ENCODE measurements around the gene CSRNP3. TPM values are rescaled to one million over a fixed set of nuclear protein-coding genes. Genes with fewer than 3 reads are reported as not detected.

CSRNP3 gene
- total RNA-seq, 1 experiment from 2014 or later, result 0.41 TPM

GRCh38 chr2:165634282-165634681 lies 164.8 kb downstream of the CSRNP3 start:
- no TSS peak for BruUV-seq (replicated peaks)
- Histone ChIP-seq H2AFZ (no peak overlapping the region), H3K9me3 (ENCODE audit: insufficient read depth, low read depth) (no peaks in the 10 kb centered on the region), H3K4me1 (replicated peaks; ENCODE audit: insufficient read depth) (no peaks in the 10 kb centered on the region), H3F3A (ENCODE audit: insufficient read depth, low read depth) (no peaks in the 10 kb centered on the region), H3K27ac (no peak overlapping the region), H3K9me2 (ENCODE audit: insufficient read depth) (no peaks in the 10 kb centered on the region), H3K4me3 (no peak overlapping the region), H3K79me2 (ENCODE audit: low read depth) (no peaks in the 10 kb centered on the region), H4K20me1 (ENCODE audit: insufficient read depth) (no peaks in the 10 kb centered on the region), H3K27me3 (ENCODE audit: insufficient read depth, low read depth) (no peaks in the 10 kb centered on the region), H3K4me2 (no peak overlapping the region), H3K36me3 (ENCODE audit: low read depth) (no peaks in the 10 kb centered on the region)
- POLR2A ChIA-PET (ENCODE audit: unreplicated experiment), result no interaction called here
- CTCF ChIA-PET, result no interaction called here
- TF ChIP-seq EZH2 (IDR thresholded peaks at IDR 0.05; ENCODE audit: low read depth), result no peak
- TF ChIP-seq, protein P1, sequence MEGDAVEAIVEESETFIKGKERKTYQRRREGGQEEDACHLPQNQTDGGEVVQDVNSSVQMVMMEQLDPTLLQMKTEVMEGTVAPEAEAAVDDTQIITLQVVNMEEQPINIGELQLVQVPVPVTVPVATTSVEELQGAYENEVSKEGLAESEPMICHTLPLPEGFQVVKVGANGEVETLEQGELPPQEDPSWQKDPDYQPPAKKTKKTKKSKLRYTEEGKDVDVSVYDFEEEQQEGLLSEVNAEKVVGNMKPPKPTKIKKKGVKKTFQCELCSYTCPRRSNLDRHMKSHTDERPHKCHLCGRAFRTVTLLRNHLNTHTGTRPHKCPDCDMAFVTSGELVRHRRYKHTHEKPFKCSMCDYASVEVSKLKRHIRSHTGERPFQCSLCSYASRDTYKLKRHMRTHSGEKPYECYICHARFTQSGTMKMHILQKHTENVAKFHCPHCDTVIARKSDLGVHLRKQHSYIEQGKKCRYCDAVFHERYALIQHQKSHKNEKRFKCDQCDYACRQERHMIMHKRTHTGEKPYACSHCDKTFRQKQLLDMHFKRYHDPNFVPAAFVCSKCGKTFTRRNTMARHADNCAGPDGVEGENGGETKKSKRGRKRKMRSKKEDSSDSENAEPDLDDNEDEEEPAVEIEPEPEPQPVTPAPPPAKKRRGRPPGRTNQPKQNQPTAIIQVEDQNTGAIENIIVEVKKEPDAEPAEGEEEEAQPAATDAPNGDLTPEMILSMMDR (conservative IDR thresholded peaks at IDR 0.05), result no peak
- intact Hi-C loops (cut with micrococcal nuclease; ENCODE audit: unreplicated experiment), result no loop called here
- no peak for DNase-seq

DNA sequence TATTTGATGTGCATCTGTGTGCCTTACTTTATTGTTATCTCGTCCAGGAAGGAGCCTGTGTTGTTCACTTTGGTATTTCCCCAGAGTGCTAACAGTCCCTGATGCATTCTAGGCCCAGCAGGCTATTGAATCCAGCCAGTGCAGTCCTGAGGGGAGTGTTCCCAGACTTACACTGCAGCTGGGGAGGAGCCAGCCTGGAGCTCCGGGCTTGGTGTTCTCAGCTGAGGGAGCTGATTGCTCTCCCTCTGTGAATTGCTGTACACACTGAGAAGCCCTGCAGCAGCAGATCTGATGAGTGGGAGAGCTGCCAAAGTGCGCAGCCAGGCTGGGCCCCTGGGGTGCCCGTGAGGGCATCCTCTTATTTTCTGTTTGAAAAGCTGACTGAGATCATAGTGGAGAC lies 165.4 kb downstream of the CSRNP3 start:
- Histone ChIP-seq H3K79me2 (ENCODE audit: low read depth) (no peaks in the 10 kb centered on the region), H3F3A (ENCODE audit: insufficient read depth, low read depth) (no peaks in the 10 kb centered on the region), H3K4me3 (no peak overlapping the region), H4K20me1 (ENCODE audit: insufficient read depth) (no peaks in the 10 kb centered on the region), H3K27me3 (ENCODE audit: insufficient read depth, low read depth) (no peaks in the 10 kb centered on the region), H3K9me3 (ENCODE audit: insufficient read depth, low read depth) (no peaks in the 10 kb centered on the region), H3K9me2 (ENCODE audit: insufficient read depth) (no peaks in the 10 kb centered on the region), H3K36me3 (ENCODE audit: low read depth) (no peaks in the 10 kb centered on the region), H2AFZ (no peak overlapping the region), H3K27ac (no peak overlapping the region), H3K4me2 (no peak overlapping the region), H3K4me1 (replicated peaks; ENCODE audit: insufficient read depth) (no peaks in the 10 kb centered on the region)
- TF ChIP-seq, protein P1 (conservative IDR thresholded peaks at IDR 0.05), result no peak
- no peak for TF ChIP-seq EZH2 (IDR thresholded peaks at IDR 0.05; ENCODE audit: low read depth)
- no TSS peak for BruUV-seq (replicated peaks)
- intact Hi-C loops (cut with micrococcal nuclease; ENCODE audit: unreplicated experiment), result no loop called here
- POLR2A ChIA-PET (ENCODE audit: unreplicated experiment), result no interaction called here
- CTCF ChIA-PET, result no interaction called here
- no peak for DNase-seq

DNA sequence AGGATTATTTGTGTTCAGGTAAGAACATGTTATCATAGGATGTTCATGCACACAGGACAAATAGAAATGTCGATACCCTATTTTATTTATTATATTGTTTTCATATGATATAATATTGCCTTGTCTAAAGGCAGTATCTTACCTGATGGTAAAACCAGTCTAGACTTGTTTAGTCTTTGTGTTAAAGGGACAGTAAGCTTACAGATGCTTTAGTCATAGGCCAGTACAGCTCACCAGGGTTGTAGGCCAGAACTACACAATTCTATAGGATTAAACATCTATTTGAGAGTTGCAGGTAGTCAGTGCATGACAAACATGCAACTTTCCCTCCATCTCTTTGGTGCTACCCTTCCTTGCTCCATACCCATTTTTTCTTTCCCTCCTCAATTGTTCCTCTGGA lies 166.0 kb downstream of the CSRNP3 start:
- Histone ChIP-seq H3K4me1 (replicated peaks; ENCODE audit: insufficient read depth) (no peaks in the 10 kb centered on the region), H4K20me1 (ENCODE audit: insufficient read depth) (no peaks in the 10 kb centered on the region), H3K9me3 (ENCODE audit: insufficient read depth, low read depth) (no peaks in the 10 kb centered on the region), H3F3A (ENCODE audit: insufficient read depth, low read depth) (no peaks in the 10 kb centered on the region), H3K79me2 (ENCODE audit: low read depth) (no peaks in the 10 kb centered on the region), H3K27ac (no peak overlapping the region), H3K27me3 (ENCODE audit: insufficient read depth, low read depth) (no peaks in the 10 kb centered on the region), H2AFZ (no peak overlapping the region), H3K4me2 (no peak overlapping the region), H3K4me3 (no peak overlapping the region), H3K9me2 (ENCODE audit: insufficient read depth) (no peaks in the 10 kb centered on the region), H3K36me3 (ENCODE audit: low read depth) (no peaks in the 10 kb centered on the region)
- intact Hi-C loops (cut with micrococcal nuclease; ENCODE audit: unreplicated experiment), result no loop called here
- TF ChIP-seq, protein P1 (conservative IDR thresholded peaks at IDR 0.05), result no peak
- TF ChIP-seq EZH2 (IDR thresholded peaks at IDR 0.05; ENCODE audit: low read depth), result no peak
- ChIA-PET POLR2A (ENCODE audit: unreplicated experiment) (no interaction called here), CTCF (no interaction called here)
- DNase-seq, result no peak
- no TSS peak for BruUV-seq (replicated peaks)
